WERI-Rb-1 (cell line): ENCODE data around the gene CST6.

Experiments used
- DNase-seq: peaks from one replicate; pipeline ENCODE4 v3.0.0-alpha.2; 2020
- H3K27ac ChIP-seq: fragments of 250-450 bp; sonication (Bioruptor Pico); 2 replicates; pipeline ENCODE4 v1.5.1; 2020; ENCODE audit warnings: mild to moderate bottlenecking, moderate library complexity
- H3K27me3 ChIP-seq: fragments of 250-450 bp; sonication (Bioruptor Pico); 2 replicates; pipeline ENCODE4 v1.5.1; 2021; ENCODE audit warnings: mild to moderate bottlenecking, low read depth, moderate library complexity; ENCODE audit not compliant: insufficient read depth, severe bottlenecking
- H3K36me3 ChIP-seq: fragments of 250-450 bp; sonication (Bioruptor Pico); 2 replicates; pipeline ENCODE4 v1.5.1; 2020; ENCODE audit warnings: mild to moderate bottlenecking, moderate library complexity
- H3K4me3 ChIP-seq: 2 replicates; pipeline ENCODE4 v1.5.1; 2011; ENCODE audit warnings: low read depth, mild to moderate bottlenecking, control low read depth, low read length
- H3K9me3 ChIP-seq: fragments of 250-450 bp; sonication (Bioruptor Pico); 2 replicates; pipeline ENCODE4 v1.5.1; 2021; ENCODE audit warnings: mild to moderate bottlenecking, moderate library complexity; ENCODE audit not compliant: severe bottlenecking
- CTCF ChIP-seq: IDR thresholded peaks from 2 replicates; pipeline ENCODE4 v1.5.1; 2011; ENCODE audit warnings: low read depth, mild to moderate bottlenecking, control low read depth, inconsistent platforms, low read length

CST6 gene

GRCh38 chr11:66035653-66036333, 24.0 kb downstream of the CST6 start:
- peaks cover 6% of the 10 kb centered on the region for H3K9me3 ChIP-seq
- no peak for DNase-seq
- no peak overlapping the region for H3K4me3 ChIP-seq
- H3K27ac ChIP-seq: no peak overlapping the region
- TF ChIP-seq CTCF: no peak
- peaks cover 8% of the 10 kb centered on the region for H3K36me3 ChIP-seq
- H3K27me3 ChIP-seq: no peaks in the 10 kb centered on the region

- DNase-seq: no peak
- no peak overlapping the region for H3K27ac ChIP-seq
- peaks cover 14% of the 10 kb centered on the region for H3K36me3 ChIP-seq
- peaks cover 6% of the 10 kb centered on the region for H3K9me3 ChIP-seq
- H3K27me3 ChIP-seq: no peaks in the 10 kb centered on the region
- no peak for TF ChIP-seq CTCF
- H3K4me3 ChIP-seq: no peak overlapping the region
Measured at GRCh38 chr11:66036334-66036710, 24.5 kb downstream of the CST6 start.

GRCh38 chr11:66037327-66037726, 25.5 kb downstream of the CST6 start:
- TF ChIP-seq CTCF: no peak
- Histone ChIP-seq H3K27me3 (no peaks in the 10 kb centered on the region), H3K27ac (no peak overlapping the region), H3K9me3 (peaks cover 6% of the 10 kb centered on the region), H3K4me3 (no peak overlapping the region), H3K36me3 (peaks cover 24% of the 10 kb centered on the region)
- no peak for DNase-seq

GRCh38 chr11:66039765-66040164, 28.0 kb downstream of the CST6 start:
- Histone ChIP-seq H3K4me3 (no peak overlapping the region), H3K36me3 (peaks cover 44% of the 10 kb centered on the region), H3K27me3 (no peaks in the 10 kb centered on the region), H3K9me3 (peaks cover 6% of the 10 kb centered on the region), H3K27ac (no peak overlapping the region)
- no peak for DNase-seq
- TF ChIP-seq CTCF: no peak

- no peak for TF ChIP-seq CTCF
- DNase-seq: no peak
- Histone ChIP-seq H3K36me3 (peaks cover 50% of the 10 kb centered on the region), H3K9me3 (peaks cover under 1% of the 10 kb centered on the region), H3K4me3 (no peak overlapping the region), H3K27ac (no peak overlapping the region), H3K27me3 (no peaks in the 10 kb centered on the region)
Measured at GRCh38 chr11:66042227-66042995, 30.6 kb downstream of the CST6 start.
